ENCODE data around the gene ZNF221.

GRCh38 chr19:43936188-43936587 lies 14.8 kb upstream of the ZNF221 start:
- TF ChIP-seq POLR2A (IDR thresholded peaks at IDR 0.05; ENCODE audit: low read length) (no peak), CTCF (IDR thresholded peaks at IDR 0.05) (no peak), RCOR1 (IDR thresholded peaks at IDR 0.05; ENCODE audit: low read depth, low read length) (no peak), TFCP2L1 (CRISPR knock-in tag; IDR thresholded peaks at IDR 0.05) (no peak), PBX3 (IDR thresholded peaks at IDR 0.05) (no peak), RAD21 (conservative IDR thresholded peaks at IDR 0.05 in 1 of 2, IDR thresholded peaks at IDR 0.05 in 1 of 2) (no peak), NR3C1 (IDR thresholded peaks at IDR 0.05) (no peak), HOXB5 (CRISPR knock-in tag; IDR thresholded peaks at IDR 0.05) (no peak)

Data from A549 (cell line).